Caco-2 (cell line): Measurements from ENCODE around the gene PKMYT1. TPM values are rescaled to one million over a fixed set of nuclear protein-coding genes. Genes with fewer than 3 reads are reported as not detected.
"Not testable (repeated sequence)": the region's sequence is repeated elsewhere in the genome, so short reads cannot be mapped to it uniquely, and the experiment has no call there.

Source experiments
- BruUV-seq: library from RNA; stranded (reverse); fragments of 400-500 nt; replicated peaks from 2 replicates; lab custom pipeline; 2021; lab: Mats Ljungman, UMichigan
- CTCF ChIA-PET: fragments of 300-600 bp; sonication (Branson Sonifier 250); formaldehyde crosslinking; loops from one replicate; lab custom pipeline; 2022; ENCODE audit warnings: antibody characterized with exemption; lab: Charles Lee
- POLR2A ChIA-PET: fragments of 300-600 bp; sonication (Branson Sonifier 250); formaldehyde crosslinking; loops from one replicate; lab custom pipeline; 2022; ENCODE audit warnings: antibody characterized with exemption; lab: Charles Lee
- DNase-seq, 2 experiments: peaks; one replicate each; pipeline versions ENCODE4 v3.0.0 to v3.0.0-alpha.2; 2020 to 2022
- H3K27me3 ChIP-seq: replicated peaks from 2 replicates; pipeline ENCODE4 v1.6.0; 2011; ENCODE audit warnings: low read length; ENCODE audit not compliant: control insufficient read depth, insufficient read depth
- H3K36me3 ChIP-seq: 2 replicates; pipeline ENCODE4 v1.5.1; 2011; ENCODE audit warnings: low read length; ENCODE audit not compliant: control insufficient read depth, insufficient read depth
- H3K4me1 ChIP-seq: fragments of 250-450 bp; sonication (Bioruptor Pico); 2 replicates; pipeline ENCODE4 v1.5.1; 2020; ENCODE audit warnings: mild to moderate bottlenecking
- H3K4me3 ChIP-seq: 2 replicates; pipeline ENCODE4 v1.5.1; 2011; ENCODE audit warnings: low read depth, mild to moderate bottlenecking, control low read depth, low read length
- H3K9me3 ChIP-seq: fragments of 250-450 bp; sonication (Bioruptor Pico); 2 replicates; pipeline ENCODE4 v1.5.1; 2020; ENCODE audit warnings: mild to moderate bottlenecking, moderate library complexity
- H3K27ac Mint-ChIP-seq: one replicate; pipeline ENCODE4 v1.8.0; 2022; ENCODE audit warnings: mixed read lengths; ENCODE audit not compliant: unreplicated experiment
- H3K27me3 Mint-ChIP-seq: one replicate; pipeline ENCODE4 v1.8.0; 2022; ENCODE audit warnings: mixed read lengths; ENCODE audit not compliant: insufficient read depth, unreplicated experiment
- H3K36me3 Mint-ChIP-seq: one replicate; pipeline ENCODE4 v1.8.0; 2022; ENCODE audit warnings: mild to moderate bottlenecking, mixed read lengths; ENCODE audit not compliant: insufficient read depth, unreplicated experiment
- H3K4me1 Mint-ChIP-seq: one replicate; pipeline ENCODE4 v1.8.0; 2022; ENCODE audit warnings: low read depth, mixed read lengths; ENCODE audit not compliant: unreplicated experiment
- H3K4me3 Mint-ChIP-seq: one replicate; pipeline ENCODE4 v1.8.0; 2022; ENCODE audit warnings: mild to moderate bottlenecking, moderate library complexity, mixed read lengths; ENCODE audit not compliant: unreplicated experiment
- H3K9me3 Mint-ChIP-seq: one replicate; pipeline ENCODE4 v1.8.0; 2022; ENCODE audit warnings: mixed read lengths; ENCODE audit not compliant: unreplicated experiment
- intact Hi-C: fragments of 100-400 bp; cut with micrococcal nuclease; formaldehyde crosslinking; loops from one replicate; pipeline ENCODE4 v1.10.0; 2022; ENCODE audit not compliant: unreplicated experiment
- total RNA-seq: library from RNA; stranded (reverse); gene quantifications from 2 replicates; pipeline ENCODE4 v1.2.3, GENCODE V29; 2022
- TF ChIP-seq, protein P1 (sequence below), 2 experiments: fragments of 200-600 bp in 1 of 2; IDR thresholded peaks; 1 replicate in 1 of 2; 2 replicates in 1 of 2; pipeline versions ENCODE4 v1.5.1 to v1.8.0; 2011 to 2022; ENCODE audit warnings: antibody characterized with exemption in 1 of 2, control low read depth in 1 of 2, inconsistent platforms in 1 of 2, low read depth in 1 of 2, low read length in 1 of 2, mild to moderate bottlenecking in 1 of 2, moderate library complexity in 1 of 2; ENCODE audit not compliant: insufficient read depth in 1 of 2, severe bottlenecking in 1 of 2, unreplicated experiment in 1 of 2

PKMYT1 gene
- total RNA-seq, 1 experiment from 2014 or later, result 73.7 TPM

DNA sequence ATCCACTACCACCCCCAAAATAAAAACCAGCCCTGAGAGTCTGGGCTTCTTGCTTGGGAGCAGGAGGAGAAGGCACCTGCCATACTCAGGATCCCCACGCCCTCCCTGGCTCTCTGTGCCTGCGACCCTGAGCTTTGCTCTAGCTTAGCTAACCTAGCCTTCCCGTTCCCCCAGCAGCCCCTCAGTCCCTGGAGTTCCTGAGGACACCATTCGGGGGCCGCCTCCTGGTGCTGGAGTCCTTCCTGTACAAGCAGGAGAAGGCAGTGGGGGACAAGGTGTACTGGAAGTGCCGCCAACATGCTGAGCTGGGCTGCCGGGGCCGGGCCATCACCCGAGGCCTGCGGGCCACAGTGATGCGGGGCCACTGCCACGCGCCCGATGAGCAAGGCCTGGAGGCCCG lies 50.0 kb downstream of the PKMYT1 start:
- peaks cover 13% of the 10 kb centered on the region for H3K4me1 ChIP-seq
- Mint-ChIP-seq H3K4me1 (no peaks in the 10 kb centered on the region), H3K36me3 (peaks cover 8% of the 10 kb centered on the region), H3K9me3 (no peaks in the 10 kb centered on the region), H3K27ac (no peak overlapping the region), H3K27me3 (no peaks in the 10 kb centered on the region), H3K4me3 (no peak overlapping the region)
- no peak overlapping the region for H3K4me3 ChIP-seq
- H3K36me3 ChIP-seq, result no peaks in the 10 kb centered on the region
- CTCF ChIA-PET, result no interaction called here
- H3K9me3 ChIP-seq, result no peaks in the 10 kb centered on the region
- no TSS peak for BruUV-seq
- DNase-seq, result no peak
- no peaks in the 10 kb centered on the region for H3K27me3 ChIP-seq
- intact Hi-C loops, result no loop called here
- POLR2A ChIA-PET, result no interaction called here
- TF ChIP-seq, protein P1, sequence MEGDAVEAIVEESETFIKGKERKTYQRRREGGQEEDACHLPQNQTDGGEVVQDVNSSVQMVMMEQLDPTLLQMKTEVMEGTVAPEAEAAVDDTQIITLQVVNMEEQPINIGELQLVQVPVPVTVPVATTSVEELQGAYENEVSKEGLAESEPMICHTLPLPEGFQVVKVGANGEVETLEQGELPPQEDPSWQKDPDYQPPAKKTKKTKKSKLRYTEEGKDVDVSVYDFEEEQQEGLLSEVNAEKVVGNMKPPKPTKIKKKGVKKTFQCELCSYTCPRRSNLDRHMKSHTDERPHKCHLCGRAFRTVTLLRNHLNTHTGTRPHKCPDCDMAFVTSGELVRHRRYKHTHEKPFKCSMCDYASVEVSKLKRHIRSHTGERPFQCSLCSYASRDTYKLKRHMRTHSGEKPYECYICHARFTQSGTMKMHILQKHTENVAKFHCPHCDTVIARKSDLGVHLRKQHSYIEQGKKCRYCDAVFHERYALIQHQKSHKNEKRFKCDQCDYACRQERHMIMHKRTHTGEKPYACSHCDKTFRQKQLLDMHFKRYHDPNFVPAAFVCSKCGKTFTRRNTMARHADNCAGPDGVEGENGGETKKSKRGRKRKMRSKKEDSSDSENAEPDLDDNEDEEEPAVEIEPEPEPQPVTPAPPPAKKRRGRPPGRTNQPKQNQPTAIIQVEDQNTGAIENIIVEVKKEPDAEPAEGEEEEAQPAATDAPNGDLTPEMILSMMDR (IDR thresholded peaks at IDR 0.05; ENCODE audit: insufficient read depth in 1 of 2, low read depth in 1 of 2, low read length in 1 of 2, severe bottlenecking in 1 of 2, unreplicated experiment in 1 of 2), result no peak

DNA sequence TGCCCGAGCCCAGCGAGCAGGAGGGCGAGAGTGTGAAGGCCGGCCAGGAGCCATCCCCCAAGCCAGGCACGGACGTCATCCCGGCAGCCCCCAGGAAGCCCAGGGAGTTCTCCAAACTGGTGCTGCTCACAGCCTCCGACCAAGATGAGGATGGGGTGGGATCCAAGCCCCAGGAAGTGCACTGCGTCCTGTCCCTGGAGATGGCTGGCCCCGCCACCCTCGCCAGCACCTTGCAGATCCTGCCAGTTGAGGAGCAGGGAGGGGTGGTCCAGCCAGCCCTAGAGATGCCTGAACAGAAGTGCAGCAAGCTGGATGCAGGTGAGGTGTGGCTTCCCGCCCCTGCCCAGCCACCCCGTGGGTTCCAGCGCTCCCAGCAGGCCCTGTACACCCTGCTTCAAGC lies 50.6 kb downstream of the PKMYT1 start:
- H3K4me3 ChIP-seq, result no peak overlapping the region
- no peaks in the 10 kb centered on the region for H3K9me3 Mint-ChIP-seq
- H3K4me3 Mint-ChIP-seq, result no peak overlapping the region
- ChIA-PET POLR2A (no interaction called here), CTCF (no interaction called here)
- peaks cover 6% of the 10 kb centered on the region for H3K36me3 Mint-ChIP-seq
- TF ChIP-seq, protein P1 (IDR thresholded peaks at IDR 0.05; ENCODE audit: insufficient read depth in 1 of 2, low read depth in 1 of 2, low read length in 1 of 2, severe bottlenecking in 1 of 2, unreplicated experiment in 1 of 2), result no peak
- no TSS peak for BruUV-seq
- H3K27me3 ChIP-seq, result no peaks in the 10 kb centered on the region
- no peak for DNase-seq
- no peaks in the 10 kb centered on the region for H3K9me3 ChIP-seq
- no peak overlapping the region for H3K27ac Mint-ChIP-seq
- no peaks in the 10 kb centered on the region for H3K36me3 ChIP-seq
- peaks cover 13% of the 10 kb centered on the region for H3K4me1 ChIP-seq
- no peaks in the 10 kb centered on the region for H3K4me1 Mint-ChIP-seq
- H3K27me3 Mint-ChIP-seq, result no peaks in the 10 kb centered on the region
- intact Hi-C loops, result no loop called here

DNA sequence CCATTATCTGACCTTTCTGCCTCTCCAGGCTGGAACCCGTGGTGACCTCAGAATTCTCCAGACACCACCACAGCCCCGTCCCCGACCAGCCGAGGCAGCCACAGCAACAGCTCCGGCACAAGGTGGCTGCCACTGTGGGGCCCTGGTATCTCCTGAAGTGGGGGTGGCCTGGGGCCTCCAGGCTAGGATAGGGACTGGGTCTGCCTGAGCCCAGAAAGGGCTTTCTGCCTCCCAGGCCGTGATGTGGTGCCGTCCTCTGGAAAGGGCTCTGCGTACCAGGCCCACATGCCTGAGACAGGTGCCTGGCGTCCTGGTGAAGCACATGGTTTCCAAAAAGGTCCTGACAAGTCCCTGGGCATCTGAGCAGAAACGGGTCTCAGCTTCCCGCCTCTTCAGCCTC lies 51.5 kb downstream of the PKMYT1 start:
- no peak overlapping the region for H3K27ac Mint-ChIP-seq
- Histone ChIP-seq H3K36me3 (no peaks in the 10 kb centered on the region), H3K4me1 (peaks cover 13% of the 10 kb centered on the region), H3K4me3 (no peak overlapping the region), H3K27me3 (no peaks in the 10 kb centered on the region), H3K9me3 (no peaks in the 10 kb centered on the region)
- peaks cover 6% of the 10 kb centered on the region for H3K36me3 Mint-ChIP-seq
- intact Hi-C loops, result no loop called here
- POLR2A ChIA-PET, result no interaction called here
- H3K4me1 Mint-ChIP-seq, result no peaks in the 10 kb centered on the region
- CTCF ChIA-PET, result interaction anchor here (0.5 kb wide), 1 partner anchor 43 kb away, joined by 3 read pairs; no protein-coding TSS in a partner anchor
- no peaks in the 10 kb centered on the region for H3K27me3 Mint-ChIP-seq
- TF ChIP-seq, protein P1 (IDR thresholded peaks at IDR 0.05; ENCODE audit: insufficient read depth in 1 of 2, low read depth in 1 of 2, low read length in 1 of 2, severe bottlenecking in 1 of 2, unreplicated experiment in 1 of 2), result no peak
- DNase-seq, result no peak
- BruUV-seq, result no TSS peak
- no peak overlapping the region for H3K4me3 Mint-ChIP-seq
- H3K9me3 Mint-ChIP-seq, result no peaks in the 10 kb centered on the region

DNA sequence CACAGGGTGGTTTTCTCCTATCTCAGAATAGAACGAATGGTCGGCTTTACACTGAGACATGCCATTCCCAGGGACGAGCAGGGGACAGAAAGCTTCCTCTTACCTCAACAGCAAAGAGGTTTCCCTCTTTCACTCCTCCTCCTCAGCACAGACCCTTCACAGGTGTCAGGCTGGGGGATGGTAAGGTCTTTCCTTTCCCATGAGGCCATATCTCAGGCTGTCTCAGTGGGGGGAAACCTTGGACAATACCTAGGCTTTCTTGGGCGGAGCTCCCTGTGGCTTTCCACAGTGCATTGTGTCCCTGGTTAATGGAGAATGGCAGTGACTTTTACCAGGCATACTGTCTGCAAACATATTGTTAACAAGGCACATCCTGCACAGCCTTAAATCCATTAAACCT lies 52.1 kb downstream of the PKMYT1 start:
- H3K27me3 Mint-ChIP-seq, H3K4me1 Mint-ChIP-seq, H3K27me3 ChIP-seq, DNase-seq, CTCF ChIA-PET, POLR2A ChIA-PET, H3K9me3 Mint-ChIP-seq, BruUV-seq, H3K36me3 ChIP-seq, intact Hi-C loops, H3K9me3 ChIP-seq, H3K36me3 Mint-ChIP-seq, H3K4me3 Mint-ChIP-seq, H3K4me3 ChIP-seq, H3K27ac Mint-ChIP-seq: not testable (repeated sequence)
- peaks cover 13% of the 10 kb centered on the region for H3K4me1 ChIP-seq
